OCI-LY7 (cell line): ENCODE results near the gene PCDH17. TPM values are rescaled to one million over a fixed set of nuclear protein-coding genes. Genes with fewer than 3 reads are reported as not detected.

ENCODE experiments used
- Bru-seq: library from RNA; stranded (reverse); fragments of 400-500 nt; gene quantifications from one replicate; lab custom pipeline; 2021; lab: Mats Ljungman, UMichigan
- BruChase-seq, 2 experiments: library from RNA; stranded (reverse); fragments of 400-500 nt; gene quantifications; one replicate each; lab custom pipeline; 2021; lab: Mats Ljungman, UMichigan
- BruUV-seq: library from RNA; stranded (reverse); fragments of 400-500 nt; replicated peaks from 2 replicates; lab custom pipeline; 2021; lab: Mats Ljungman, UMichigan
- CTCF ChIA-PET: fragments of 300-600 bp; sonication (Branson Sonifier 250); formaldehyde crosslinking; loops from one replicate; lab custom pipeline; 2022; ENCODE audit warnings: antibody characterized with exemption; ENCODE audit not compliant: unreplicated experiment; lab: Charles Lee
- POLR2A ChIA-PET: fragments of 300-600 bp; sonication (Branson Sonifier 250); formaldehyde crosslinking; loops from one replicate; lab custom pipeline; 2022; ENCODE audit warnings: antibody characterized with exemption; lab: Charles Lee
- DNase-seq: peaks from one replicate; pipeline ENCODE4 v3.0.0-alpha.2; 2015; ENCODE audit warnings: low spot score
- H2AFZ ChIP-seq: fragments of 200-600 bp; sonication (generic), shearing (Covaris generic); 2 replicates; pipeline ENCODE4 v1.6.1; 2014; ENCODE audit warnings: mild to moderate bottlenecking, antibody characterized with exemption, low read length, moderate library complexity
- H3K27ac ChIP-seq: fragments of 200-600 bp; sonication (generic); 2 replicates; pipeline ENCODE4 v1.5.1; 2014; ENCODE audit warnings: mixed run types, low read depth, mild to moderate bottlenecking, moderate library complexity, low read length, inconsistent platforms; ENCODE audit not compliant: poor library complexity, severe bottlenecking
- H3K36me3 ChIP-seq: fragments of 200-600 bp; sonication (generic); 2 replicates; pipeline ENCODE4 v1.6.1; 2014; ENCODE audit warnings: mild to moderate bottlenecking, antibody characterized with exemption, low read length, moderate library complexity, mixed read lengths; ENCODE audit not compliant: insufficient read depth
- H3K4me1 ChIP-seq: fragments of 200-600 bp; sonication (generic); 2 replicates; pipeline ENCODE4 v1.5.1; 2014; ENCODE audit warnings: mild to moderate bottlenecking, low read length; ENCODE audit not compliant: insufficient read depth, poor library complexity, severe bottlenecking
- H3K4me2 ChIP-seq: fragments of 200-600 bp; sonication (generic); 2 replicates; pipeline ENCODE4 v1.6.1; 2014; ENCODE audit warnings: mild to moderate bottlenecking, low read length
- H3K4me3 ChIP-seq: fragments of 200-600 bp; sonication (generic); 2 replicates; pipeline ENCODE4 v1.5.1; 2014; ENCODE audit warnings: mild to moderate bottlenecking, low read depth, low read length; ENCODE audit not compliant: poor library complexity, severe bottlenecking
- H3K79me2 ChIP-seq: fragments of 200-600 bp; sonication (generic); 2 replicates; pipeline ENCODE4 v1.6.1; 2016; ENCODE audit warnings: low read depth, mild to moderate bottlenecking, low read length, moderate library complexity, mixed read lengths; ENCODE audit not compliant: insufficient read depth
- H3K9me2 ChIP-seq: fragments of 200-600 bp; sonication (generic); 2 replicates; pipeline ENCODE4 v1.6.1; 2016; ENCODE audit warnings: mild to moderate bottlenecking, low read length, mixed read lengths; ENCODE audit not compliant: insufficient read depth
- H3K9me3 ChIP-seq: fragments of 200-600 bp; sonication (generic); 2 replicates; pipeline ENCODE4 v1.6.1; 2014; ENCODE audit warnings: mild to moderate bottlenecking, mixed run types, low read length, mixed read lengths
- H4K20me1 ChIP-seq: fragments of 200-600 bp; sonication (generic); 2 replicates; pipeline ENCODE4 v1.6.1; 2014; ENCODE audit warnings: mild to moderate bottlenecking, antibody characterized with exemption, low read length, moderate library complexity, mixed read lengths; ENCODE audit not compliant: insufficient read depth
- CTCF ChIP-seq: fragments of 200-600 bp; sonication (generic); conservative IDR thresholded peaks from 2 replicates; pipeline ENCODE4 v1.5.1; 2014; ENCODE audit warnings: mild to moderate bottlenecking, antibody characterized with exemption, low read length, moderate library complexity, mixed read lengths
- EZH2phosphoT487 ChIP-seq: fragments of 200-600 bp; sonication (generic); IDR thresholded peaks from 2 replicates; pipeline ENCODE4 v1.6.1; 2018; ENCODE audit warnings: low read depth, borderline replicate concordance, mild to moderate bottlenecking, mixed run types, antibody characterized with exemption, low read length, moderate library complexity, mixed read lengths
- intact Hi-C: fragments of 100-400 bp; cut with micrococcal nuclease; formaldehyde crosslinking; loops from one replicate; pipeline ENCODE4 v1.10.0; 2022; ENCODE audit not compliant: unreplicated experiment
- long read RNA-seq: library from polyadenylated mRNA; stranded (forward); transcript quantifications from one replicate; pipeline ENCODE4 v2.0.0, GENCODE V29; 2022
- total RNA-seq, 2 experiments: library from RNA; depleted of rRNA in 1 of 2; stranded (reverse); fragments of >200 nt in 1 of 2; shearing (Covaris generic) in 1 of 2; gene quantifications; 2 replicates each; pipeline ENCODE4 v1.2.3, GENCODE V29; 2014 to 2022

PCDH17 gene
- total RNA-seq (2014; rRNA removed; shearing (Covaris generic)) (not detected in 2 replicates), total RNA-seq (2022) (not detected in 2 replicates), Bru-seq, nascent RNA (not detected), BruChase-seq, experiment 1, labeled RNA remaining after a 6-hour chase (not detected), BruChase-seq, experiment 2, labeled RNA remaining after a 2-hour chase (not detected)
- long read RNA-seq: 0 reads

DNA sequence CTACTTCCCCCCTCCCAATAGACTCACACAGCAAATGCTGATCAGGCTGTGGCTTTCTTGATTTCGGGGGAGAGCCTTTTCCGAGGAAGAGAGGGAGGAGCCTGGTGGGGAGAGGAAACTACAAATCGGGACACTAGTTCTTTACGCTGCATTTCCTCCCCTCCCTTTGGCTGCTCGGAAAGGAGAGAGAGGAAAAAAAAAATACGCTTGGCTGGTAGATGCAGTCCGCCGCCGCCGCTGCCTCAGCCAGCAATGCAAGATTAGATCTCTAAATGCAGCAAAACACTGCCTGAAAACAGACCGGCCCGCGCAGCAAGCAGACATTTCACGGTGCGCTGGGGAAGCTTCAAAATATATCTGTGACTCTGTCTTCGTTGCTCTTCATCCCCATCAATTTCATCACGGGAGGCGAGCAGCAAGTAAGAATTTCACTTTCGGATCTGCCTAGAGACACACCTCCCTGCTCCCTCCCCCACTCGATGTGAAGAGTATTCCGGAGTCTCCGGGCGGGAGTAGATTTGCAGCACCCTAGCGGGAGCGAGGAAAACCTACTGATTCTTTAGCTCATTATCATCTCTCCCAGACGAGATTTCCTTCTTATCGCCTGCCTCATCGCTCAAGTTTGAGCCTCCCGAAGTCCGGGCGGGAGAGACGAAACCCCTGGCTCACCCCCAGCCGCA, at the start of gene PCDH17:
PCDH17 (plus strand) TSS at position 149 of the 680 bp plus-strand sequence. CDS start 803 bp downstream, outside the sequence.
- Histone ChIP-seq H2AFZ (no peak within 1 kb of the TSS), H3K4me1 (no peaks in the 10 kb centered on the region), H3K9me3 (no peaks in the 10 kb centered on the region), H3K4me2 (no peak within 1 kb of the TSS), H3K79me2 (no peaks in the 10 kb centered on the region), H4K20me1 (no peaks in the 10 kb centered on the region), H3K36me3 (no peaks in the 10 kb centered on the region), H3K27ac (no peak within 1 kb of the TSS), H3K9me2 (no peaks in the 10 kb centered on the region), H3K4me3 (no peak within 1 kb of the TSS)
- intact Hi-C loops: no loop called here
- BruUV-seq: no TSS peak
- no peak for DNase-seq
- TF ChIP-seq CTCF (no peak), EZH2phosphoT487 (no peak)
- CTCF ChIA-PET: no interaction called here
- POLR2A ChIA-PET: no interaction called here

GRCh38 chr13:57582032-57582431, 49.5 kb upstream of the PCDH17 start:
- no peaks in the 10 kb centered on the region for H4K20me1 ChIP-seq
- H3K4me1 ChIP-seq: no peaks in the 10 kb centered on the region
- intact Hi-C loops: no loop called here
- TF ChIP-seq EZH2phosphoT487 (no peak), CTCF (no peak; the same call in 1 of the 2 replicates)
- CTCF ChIA-PET: no interaction called here
- H3K36me3 ChIP-seq: no peaks in the 10 kb centered on the region
- H3K4me2 ChIP-seq: no peak overlapping the region
- BruUV-seq: no TSS peak
- no peak overlapping the region for H3K27ac ChIP-seq
- H3K9me2 ChIP-seq: no peaks in the 10 kb centered on the region
- no peaks in the 10 kb centered on the region for H3K79me2 ChIP-seq
- H2AFZ ChIP-seq: no peak overlapping the region
- H3K9me3 ChIP-seq: no peaks in the 10 kb centered on the region
- no peak overlapping the region for H3K4me3 ChIP-seq
- POLR2A ChIA-PET: interaction anchor here (1.4 kb wide), 1 partner anchor 43 kb away, joined by 3 read pairs; no protein-coding TSS in a partner anchor
- no peak for DNase-seq

GRCh38 chr13:57583529-57583928, 48.0 kb upstream of the PCDH17 start:
- POLR2A ChIA-PET: interaction anchor here (1.0 kb wide), 1 partner anchor 8 kb away, joined by 3 read pairs; no protein-coding TSS in a partner anchor
- Histone ChIP-seq H3K9me2 (no peaks in the 10 kb centered on the region), H3K9me3 (no peaks in the 10 kb centered on the region), H3K4me2 (no peak overlapping the region), H3K4me1 (no peaks in the 10 kb centered on the region), H3K4me3 (no peak overlapping the region), H3K27ac (no peak overlapping the region), H3K79me2 (no peaks in the 10 kb centered on the region), H4K20me1 (no peaks in the 10 kb centered on the region), H2AFZ (no peak overlapping the region), H3K36me3 (no peaks in the 10 kb centered on the region)
- intact Hi-C loops: no loop called here
- no peak for TF ChIP-seq CTCF
- TF ChIP-seq EZH2phosphoT487: no peak
- CTCF ChIA-PET: no interaction called here
- no peak for DNase-seq
- BruUV-seq: no TSS peak
